H1 (cell line): Measurements from ENCODE around the gene METTL14.

Experiments
- CEBPB ChIP-seq: IDR thresholded peaks from 2 replicates; pipeline ENCODE4 v1.6.1; 2012; ENCODE audit warnings: low read depth, low read length
- CHD7 ChIP-seq: fragments of 300-600 bp; sonication (generic); IDR thresholded peaks from 2 replicates; pipeline ENCODE4 v1.7.1; 2012; ENCODE audit warnings: low read length, moderate library complexity, mild to moderate bottlenecking, inconsistent platforms; ENCODE audit not compliant: insufficient replicate concordance
- CREB1 ChIP-seq: IDR thresholded peaks from 2 replicates; pipeline ENCODE4 v1.6.1; 2012; ENCODE audit warnings: inconsistent platforms
- EP300 ChIP-seq, 2 experiments: IDR thresholded peaks; 1 replicate in 1 of 2; 2 replicates in 1 of 2; pipeline ENCODE4 v1.6.1; 2011 to 2012; ENCODE audit warnings: low read depth in 2 of 2, low read length in 2 of 2, mild to moderate bottlenecking in 2 of 2, borderline replicate concordance in 1 of 2, inconsistent platforms in 1 of 2, moderate library complexity in 1 of 2
- NANOG ChIP-seq: IDR thresholded peaks from 2 replicates; pipeline ENCODE4 v1.6.1; 2011; ENCODE audit warnings: low read length, low read depth, mild to moderate bottlenecking, inconsistent platforms; ENCODE audit not compliant: insufficient read depth, poor library complexity, severe bottlenecking
- RNF2 ChIP-seq: fragments of 200-900, 300-1000 bp; sonication (generic); IDR thresholded peaks from 2 replicates; pipeline ENCODE4 v1.7.1; 2016; ENCODE audit warnings: borderline replicate concordance, low read depth, mild to moderate bottlenecking, antibody characterized with exemption, low read length; ENCODE audit not compliant: poor library complexity, severe bottlenecking; ENCODE audit errors: missing control alignments
- TAF1 ChIP-seq: IDR thresholded peaks from 2 replicates; pipeline ENCODE4 v1.6.1; 2011; ENCODE audit warnings: mild to moderate bottlenecking, low read depth, low read length
- YY1 ChIP-seq: IDR thresholded peaks from 2 replicates; pipeline ENCODE4 v1.6.1; 2011; ENCODE audit warnings: low read depth, mild to moderate bottlenecking, low read length
- ZNF274 ChIP-seq: IDR thresholded peaks from 2 replicates; pipeline ENCODE4 v1.7.0; 2012; ENCODE audit warnings: low read length, borderline replicate concordance; ENCODE audit errors: extremely low read depth
- TF ChIP-seq, protein P1 (sequence below), 3 experiments: IDR thresholded peaks; 1 replicate in 2 of 3; 2 replicates in 1 of 3; pipeline versions ENCODE4 v1.5.1 to v1.6.1; 2011; ENCODE audit warnings: low read length in 3 of 3, mild to moderate bottlenecking in 3 of 3, inconsistent platforms in 2 of 3, low read depth in 1 of 3, moderate library complexity in 1 of 3; ENCODE audit not compliant: insufficient read depth in 1 of 3; ENCODE audit errors: control extremely low read depth in 1 of 3
- TF ChIP-seq, protein P2 (sequence below): IDR thresholded peaks from 2 replicates; pipeline ENCODE4 v1.6.1; 2011; ENCODE audit warnings: low read depth, mild to moderate bottlenecking, low read length; ENCODE audit not compliant: insufficient read depth

DNA sequence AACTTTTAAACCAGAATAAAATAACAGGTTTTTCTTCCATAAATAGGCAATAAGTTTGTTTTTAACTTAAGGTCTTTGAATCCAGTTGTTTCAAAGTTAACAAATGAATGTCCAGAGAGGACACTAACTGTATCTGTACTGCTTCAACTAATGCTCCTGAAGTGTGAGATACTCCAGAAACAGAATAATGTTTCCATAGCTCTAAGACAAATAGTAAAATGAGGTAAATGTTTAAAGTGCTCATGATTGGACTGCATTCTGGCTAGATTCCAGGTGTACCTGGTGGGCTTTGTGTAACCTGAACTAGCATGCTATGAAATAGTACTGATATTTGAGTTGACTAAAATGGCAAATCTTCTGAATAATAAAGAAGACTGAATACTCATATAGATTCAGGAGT, 51.7 kb downstream of the METTL14 start:
- TF ChIP-seq RNF2 (no peak), TAF1 (no peak), CHD7 (no peak), EP300 (IDR thresholded peaks at IDR 0.05; ENCODE audit: borderline replicate concordance in 1 of 2, low read depth in 2 of 2, low read length in 2 of 2) (no peak), YY1 (no peak), CREB1 (no peak), ZNF274 (no peak), NANOG (no peak), CEBPB (no peak)
- TF ChIP-seq, protein P1, sequence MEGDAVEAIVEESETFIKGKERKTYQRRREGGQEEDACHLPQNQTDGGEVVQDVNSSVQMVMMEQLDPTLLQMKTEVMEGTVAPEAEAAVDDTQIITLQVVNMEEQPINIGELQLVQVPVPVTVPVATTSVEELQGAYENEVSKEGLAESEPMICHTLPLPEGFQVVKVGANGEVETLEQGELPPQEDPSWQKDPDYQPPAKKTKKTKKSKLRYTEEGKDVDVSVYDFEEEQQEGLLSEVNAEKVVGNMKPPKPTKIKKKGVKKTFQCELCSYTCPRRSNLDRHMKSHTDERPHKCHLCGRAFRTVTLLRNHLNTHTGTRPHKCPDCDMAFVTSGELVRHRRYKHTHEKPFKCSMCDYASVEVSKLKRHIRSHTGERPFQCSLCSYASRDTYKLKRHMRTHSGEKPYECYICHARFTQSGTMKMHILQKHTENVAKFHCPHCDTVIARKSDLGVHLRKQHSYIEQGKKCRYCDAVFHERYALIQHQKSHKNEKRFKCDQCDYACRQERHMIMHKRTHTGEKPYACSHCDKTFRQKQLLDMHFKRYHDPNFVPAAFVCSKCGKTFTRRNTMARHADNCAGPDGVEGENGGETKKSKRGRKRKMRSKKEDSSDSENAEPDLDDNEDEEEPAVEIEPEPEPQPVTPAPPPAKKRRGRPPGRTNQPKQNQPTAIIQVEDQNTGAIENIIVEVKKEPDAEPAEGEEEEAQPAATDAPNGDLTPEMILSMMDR (IDR thresholded peaks at IDR 0.05; ENCODE audit: control extremely low read depth in 1 of 3, insufficient read depth in 1 of 3, low read depth in 1 of 3, low read length in 3 of 3), result no peak
- TF ChIP-seq, protein P2, sequence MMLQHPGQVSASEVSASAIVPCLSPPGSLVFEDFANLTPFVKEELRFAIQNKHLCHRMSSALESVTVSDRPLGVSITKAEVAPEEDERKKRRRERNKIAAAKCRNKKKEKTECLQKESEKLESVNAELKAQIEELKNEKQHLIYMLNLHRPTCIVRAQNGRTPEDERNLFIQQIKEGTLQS, result no peak
